IPS-18c (cell line): Measurements from ENCODE around the gene COQ2.
"Not testable (repeated sequence)": the region's sequence is repeated elsewhere in the genome, so short reads cannot be mapped to it uniquely, and the experiment has no call there.

Experiments
- H3K4me3 ChIP-seq: 2 replicates; pipeline ENCODE4 v1.7.0; 2013; ENCODE audit warnings: low read depth, mild to moderate bottlenecking, low read length, moderate library complexity; ENCODE audit not compliant: insufficient read depth
- H3K9me3 ChIP-seq: one replicate; pipeline ENCODE4 v1.6.1; 2013; ENCODE audit warnings: mild to moderate bottlenecking, low read length, moderate library complexity; ENCODE audit not compliant: control insufficient read depth, insufficient read depth

Gene COQ2

DNA sequence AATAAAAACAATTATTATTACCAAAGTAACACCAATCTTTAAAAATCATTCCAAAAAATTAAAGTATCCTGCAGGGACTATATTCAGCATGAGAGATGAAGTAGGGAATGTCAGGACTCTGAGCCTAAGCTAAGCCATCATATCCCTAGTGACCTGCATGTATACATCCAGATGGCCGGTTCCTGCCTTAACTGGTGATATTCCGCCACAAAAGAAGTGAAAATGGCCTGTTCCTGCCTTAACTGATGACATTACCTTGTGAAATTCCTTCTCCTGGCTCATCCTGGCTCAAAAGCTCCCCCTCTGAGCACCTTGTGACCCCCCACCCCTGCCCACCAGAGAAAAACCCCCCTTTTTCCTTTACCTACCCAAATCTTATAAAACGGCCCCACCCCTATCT is 50.2 kb downstream of the COQ2 start:
- not testable (repeated sequence) for H3K4me3 ChIP-seq, H3K9me3 ChIP-seq

DNA sequence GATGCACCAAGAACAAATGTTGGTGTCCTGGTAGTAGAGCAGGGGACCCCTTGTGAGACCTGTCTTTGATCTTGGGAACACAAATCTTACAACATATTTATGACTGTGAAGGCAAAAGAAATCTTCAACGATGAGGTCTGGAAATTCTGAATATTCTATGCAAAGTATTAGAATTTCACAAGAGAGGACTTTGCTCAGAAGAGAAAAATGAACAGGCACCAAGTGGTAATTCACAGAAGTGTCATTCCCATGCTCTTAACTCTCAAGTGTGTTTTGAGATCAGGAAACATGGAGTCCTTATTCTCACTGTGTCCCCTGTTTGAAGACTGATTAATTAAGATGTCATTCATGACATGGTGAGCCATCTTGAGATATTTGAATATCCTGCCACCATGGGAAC is 52.5 kb downstream of the COQ2 start:
- H3K4me3 ChIP-seq: no peak overlapping the region
- no peaks in the 10 kb centered on the region for H3K9me3 ChIP-seq

DNA sequence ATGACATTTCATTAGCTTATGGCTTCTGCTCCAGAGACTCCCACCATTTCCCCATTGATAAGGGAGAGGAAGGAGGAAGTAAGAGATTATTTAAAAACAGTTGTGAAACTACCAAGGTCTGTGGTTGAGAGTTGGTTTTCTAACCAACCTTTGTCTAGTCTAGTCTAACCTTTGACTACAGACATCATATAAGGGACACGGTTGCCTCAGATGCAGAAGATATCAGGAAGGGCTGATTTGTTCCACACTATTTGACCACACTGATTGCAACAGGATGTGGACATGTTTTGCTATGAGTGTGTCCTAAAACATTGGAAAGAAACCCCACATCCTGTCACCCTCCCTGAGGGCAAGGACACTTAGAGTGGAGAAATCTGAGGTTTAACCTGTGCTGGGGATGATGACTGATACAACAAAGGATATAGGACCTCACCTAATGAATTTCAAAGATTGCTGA is 53.0 kb downstream of the COQ2 start:
- H3K9me3 ChIP-seq: no peaks in the 10 kb centered on the region
- H3K4me3 ChIP-seq: no peak overlapping the region

DNA sequence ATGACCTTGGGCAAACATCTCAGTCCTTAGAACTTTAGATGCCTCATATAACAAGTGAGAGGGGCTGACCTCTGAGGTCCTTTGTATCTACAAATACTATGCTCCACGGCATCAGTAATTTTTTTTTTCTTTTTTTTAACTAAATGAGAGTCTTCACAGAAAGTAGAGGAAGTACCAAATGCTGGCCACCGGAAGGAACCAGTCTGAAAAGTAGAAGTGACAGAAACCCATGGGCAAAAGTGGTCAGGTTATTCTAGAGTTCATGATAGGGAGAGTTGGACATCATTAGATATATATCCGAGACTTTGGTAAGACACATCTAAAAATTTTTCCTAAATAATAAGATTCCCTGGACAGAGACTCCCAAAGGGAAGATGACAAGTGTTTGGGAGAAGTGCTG is 53.7 kb downstream of the COQ2 start:
- no peaks in the 10 kb centered on the region for H3K9me3 ChIP-seq
- no peak overlapping the region for H3K4me3 ChIP-seq

DNA sequence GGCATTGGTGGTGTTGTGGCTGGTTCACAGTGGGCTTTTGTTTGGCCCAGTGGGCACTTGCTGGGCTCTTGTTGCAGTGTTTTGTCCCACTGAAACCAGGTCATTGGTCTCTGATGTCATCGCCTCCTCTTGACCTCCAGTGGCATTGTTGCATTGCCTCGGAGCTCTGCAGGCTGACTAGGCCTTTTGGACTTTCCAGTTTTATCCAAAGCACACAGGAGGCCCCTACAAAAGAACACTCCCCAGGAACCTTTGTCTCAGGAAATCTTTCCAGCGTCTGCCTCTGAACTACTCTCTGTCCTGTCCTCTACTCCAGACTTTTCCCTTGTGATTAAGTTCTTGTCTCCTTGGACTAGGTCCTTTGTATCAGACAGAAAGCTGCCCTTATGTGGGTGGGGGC is 54.8 kb downstream of the COQ2 start:
- Histone ChIP-seq H3K4me3 (no peak overlapping the region), H3K9me3 (no peaks in the 10 kb centered on the region)

DNA sequence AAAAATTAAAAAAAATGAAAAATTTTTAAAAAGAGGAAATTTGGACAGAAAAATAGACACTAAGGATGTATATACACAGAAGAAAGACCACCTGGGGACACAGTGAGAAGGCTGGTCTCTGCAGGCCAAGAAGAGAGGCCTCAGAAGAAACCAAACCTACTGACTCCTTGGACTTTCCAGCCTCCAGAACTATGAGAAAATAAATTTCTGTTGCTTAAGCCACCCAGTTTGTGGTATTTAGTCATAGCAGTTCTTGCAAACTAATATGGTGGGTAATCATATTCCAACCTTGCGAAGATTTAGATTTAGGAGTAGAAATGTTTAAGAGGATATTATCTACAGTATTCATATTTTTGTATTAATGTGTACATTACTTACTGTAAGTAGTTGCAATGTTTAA is 56.4 kb downstream of the COQ2 start:
- Histone ChIP-seq H3K4me3 (no peak overlapping the region), H3K9me3 (no peaks in the 10 kb centered on the region)

DNA sequence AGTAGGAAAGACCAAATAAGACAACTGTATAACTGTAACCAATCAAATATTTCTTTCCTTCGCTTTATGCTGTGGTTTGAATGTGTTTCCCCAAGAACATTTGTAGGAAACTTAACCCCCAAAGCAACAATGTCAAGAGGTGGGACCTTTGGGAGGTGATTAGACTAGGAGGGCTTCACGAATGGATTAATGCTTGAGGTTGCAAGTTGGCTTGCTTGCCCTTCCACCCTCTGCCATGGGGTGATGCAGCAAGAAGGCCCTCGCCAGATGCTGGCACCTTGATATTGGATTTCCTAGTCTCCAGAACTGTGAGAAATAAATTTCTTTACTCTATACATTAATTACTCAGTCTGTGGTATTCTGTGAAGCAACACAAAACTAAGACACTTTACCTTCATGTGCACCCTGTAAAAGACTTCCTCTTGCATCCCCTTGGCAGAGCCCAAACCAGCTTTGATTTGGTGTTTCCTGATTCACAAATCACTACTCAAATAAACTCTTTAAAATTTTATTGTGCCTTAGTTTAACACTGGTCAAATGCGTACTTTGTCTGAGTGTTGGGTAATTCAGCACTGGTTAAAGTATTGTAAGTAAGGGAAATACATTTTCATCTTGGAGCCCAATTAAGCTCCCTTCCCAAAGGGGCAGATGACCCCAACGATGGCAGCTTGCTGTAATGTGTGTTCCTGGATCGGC is 59.9 kb downstream of the COQ2 start:
- Histone ChIP-seq H3K4me3 (no peak overlapping the region), H3K9me3 (no peaks in the 10 kb centered on the region)

DNA sequence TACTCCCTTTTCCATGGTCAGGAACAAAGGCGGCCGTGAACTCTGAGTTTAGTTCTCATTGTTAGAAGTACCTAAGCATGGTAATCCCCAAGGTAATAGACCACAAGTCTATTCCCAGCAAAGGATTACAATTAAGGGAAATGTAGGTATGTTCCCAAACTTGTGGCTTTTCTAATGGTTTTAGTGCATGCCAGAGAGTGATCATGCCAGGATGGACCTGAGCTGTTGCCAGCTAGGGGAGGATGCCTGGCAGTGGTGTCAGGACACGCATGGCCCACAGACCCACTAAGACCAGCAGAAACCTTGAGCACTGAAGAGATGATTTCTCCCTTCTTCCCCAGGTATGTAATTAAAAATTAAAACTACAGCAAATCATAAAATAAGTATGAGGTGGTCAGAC is 60.8 kb downstream of the COQ2 start:
- Histone ChIP-seq H3K4me3 (no peak overlapping the region), H3K9me3 (no peaks in the 10 kb centered on the region)

DNA sequence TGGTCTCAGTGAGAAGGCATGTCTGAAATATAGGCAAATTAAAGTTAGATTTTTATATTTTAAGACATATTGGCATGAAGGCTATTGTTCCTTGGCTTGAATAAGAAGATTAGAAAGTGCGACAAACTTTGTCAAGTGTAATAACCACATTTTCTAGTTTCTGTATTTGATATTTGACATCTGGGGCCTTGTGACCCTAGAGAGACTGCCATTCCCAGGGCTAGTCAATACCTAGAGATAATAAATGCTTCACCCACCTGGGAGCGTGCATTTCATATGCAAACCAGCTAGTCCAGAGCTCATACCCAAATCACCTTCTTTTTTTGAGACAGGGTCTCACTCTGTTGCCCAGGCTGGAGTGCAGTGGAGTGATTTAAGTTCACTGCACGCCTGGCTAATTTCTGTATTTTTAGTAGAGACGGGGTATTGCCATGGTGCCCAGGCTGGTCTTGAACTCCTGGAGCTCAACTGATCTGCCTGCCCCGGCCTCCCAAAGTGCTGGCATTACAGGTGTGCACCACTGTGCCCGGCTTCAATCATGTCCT is 62.6 kb downstream of the COQ2 start:
- no peaks in the 10 kb centered on the region for H3K9me3 ChIP-seq
- H3K4me3 ChIP-seq: no peak overlapping the region

DNA sequence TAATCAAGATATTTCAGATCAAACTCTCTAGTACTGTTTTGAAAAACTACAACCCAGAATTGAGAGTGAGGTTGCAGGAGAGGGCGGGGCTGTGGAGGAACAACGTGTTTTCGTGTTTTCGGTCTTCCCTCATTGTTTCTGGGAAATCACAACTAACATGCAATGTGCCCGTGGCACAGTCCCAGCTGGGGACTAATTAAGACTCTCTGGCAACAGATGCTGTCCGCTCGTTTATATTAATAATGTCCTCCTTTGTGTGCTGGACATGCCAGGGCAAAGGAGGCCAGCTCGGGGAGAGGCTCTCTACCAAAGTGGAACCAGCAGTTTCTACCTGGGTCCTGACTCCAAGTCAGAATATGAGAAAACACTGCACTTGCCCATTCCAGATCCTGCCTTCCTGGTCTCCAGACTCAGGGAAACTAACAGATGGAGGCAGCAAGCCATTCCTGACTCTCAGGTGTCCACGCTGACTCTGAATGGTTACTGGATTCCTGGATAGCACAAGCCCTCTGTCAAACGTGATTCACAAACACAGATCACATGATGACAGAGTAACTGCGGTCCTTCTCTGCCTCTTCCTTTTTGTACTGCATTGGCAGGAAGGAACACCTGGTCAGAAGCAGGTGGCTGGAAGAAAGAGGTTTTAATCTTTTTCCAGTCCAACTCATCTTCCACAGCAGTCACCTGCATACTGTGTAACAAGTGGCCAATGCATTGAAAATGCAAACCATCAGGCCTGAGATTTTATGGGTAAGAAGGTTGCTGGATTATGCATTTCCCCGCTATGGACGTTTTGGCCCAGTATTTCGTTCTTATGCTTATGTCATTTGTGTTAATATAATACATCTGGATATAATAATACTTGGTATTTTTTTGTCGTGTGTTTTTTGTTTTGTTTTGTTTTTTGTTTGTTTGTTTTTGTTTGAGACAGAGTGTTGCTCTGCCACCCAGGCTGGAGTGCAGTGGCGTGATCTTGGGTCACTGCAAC is 65.0 kb downstream of the COQ2 start:
- H3K4me3 ChIP-seq: no peak overlapping the region
- H3K9me3 ChIP-seq: no peaks in the 10 kb centered on the region

DNA sequence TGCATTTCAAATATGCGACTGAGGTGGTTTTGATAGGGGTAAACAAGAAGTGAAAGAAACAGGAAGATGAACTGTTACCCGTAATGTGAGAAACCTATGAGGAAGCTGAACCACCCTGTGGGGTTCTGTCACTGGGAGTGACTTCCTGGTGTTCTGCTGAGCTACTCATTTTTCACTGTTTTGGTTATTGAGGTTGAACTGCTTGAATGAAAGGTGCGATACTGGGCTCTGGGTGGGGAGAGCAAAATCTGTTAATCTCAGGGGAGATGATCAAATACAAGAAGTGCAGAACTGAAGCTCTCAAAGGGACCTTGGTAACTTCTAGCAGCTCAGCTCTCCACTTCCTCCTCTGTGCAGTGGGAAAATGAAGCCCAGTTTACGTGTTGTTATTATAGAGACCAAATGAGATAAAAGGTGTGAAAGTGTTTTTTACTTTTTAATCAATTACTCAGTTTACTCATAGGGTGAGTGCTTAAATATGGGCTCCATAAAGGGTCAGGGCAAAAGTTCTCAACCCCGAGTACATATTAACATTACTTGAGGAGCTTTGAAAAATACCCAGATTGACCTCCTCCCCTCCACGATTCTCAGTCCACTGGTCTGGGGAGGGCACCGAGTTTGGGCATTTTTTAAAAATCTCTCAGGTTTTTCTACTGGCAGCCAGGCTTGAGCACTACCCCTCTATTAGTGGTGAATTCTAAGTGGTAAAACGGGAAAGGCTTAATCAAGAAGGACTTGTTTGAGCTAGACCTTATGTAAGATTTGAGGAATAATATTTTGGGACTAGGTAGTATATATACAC is 66.7 kb downstream of the COQ2 start:
- H3K9me3 ChIP-seq: no peaks in the 10 kb centered on the region
- no peak overlapping the region for H3K4me3 ChIP-seq

DNA sequence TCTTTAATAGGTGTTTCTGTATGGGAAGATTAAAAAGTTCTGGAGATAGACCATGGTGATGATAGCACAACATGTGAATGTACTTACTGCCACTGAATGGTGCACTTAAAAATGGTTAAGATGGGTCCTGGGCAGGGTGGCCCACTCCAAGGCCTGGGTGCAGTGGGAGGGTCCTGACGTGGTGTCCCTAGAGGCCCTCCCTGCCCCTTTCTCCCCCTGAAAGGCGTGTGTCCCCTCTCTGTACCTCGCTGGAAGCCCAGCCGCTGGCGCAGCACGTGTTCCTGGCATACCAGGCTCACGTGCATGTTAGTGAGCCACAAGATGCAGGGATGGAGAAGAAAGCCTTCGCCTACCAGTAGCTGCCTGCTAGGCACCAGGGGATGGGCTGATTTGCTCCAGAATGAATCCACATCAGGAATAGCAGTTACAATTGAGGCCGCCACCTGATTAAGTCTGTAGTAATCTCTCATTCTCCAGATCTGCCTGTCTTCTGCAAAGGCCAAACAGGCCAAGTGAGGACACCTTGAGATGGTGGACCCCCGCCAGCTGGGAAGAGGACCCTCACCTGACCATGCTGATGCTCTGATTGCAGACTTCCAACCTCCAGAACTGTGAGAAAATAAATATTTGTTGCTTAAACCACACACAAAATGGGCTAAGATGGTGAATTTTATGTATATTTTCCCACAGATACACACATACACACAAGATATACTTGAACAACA is 67.5 kb downstream of the COQ2 start:
- no peaks in the 10 kb centered on the region for H3K9me3 ChIP-seq
- H3K4me3 ChIP-seq: no peak overlapping the region

DNA sequence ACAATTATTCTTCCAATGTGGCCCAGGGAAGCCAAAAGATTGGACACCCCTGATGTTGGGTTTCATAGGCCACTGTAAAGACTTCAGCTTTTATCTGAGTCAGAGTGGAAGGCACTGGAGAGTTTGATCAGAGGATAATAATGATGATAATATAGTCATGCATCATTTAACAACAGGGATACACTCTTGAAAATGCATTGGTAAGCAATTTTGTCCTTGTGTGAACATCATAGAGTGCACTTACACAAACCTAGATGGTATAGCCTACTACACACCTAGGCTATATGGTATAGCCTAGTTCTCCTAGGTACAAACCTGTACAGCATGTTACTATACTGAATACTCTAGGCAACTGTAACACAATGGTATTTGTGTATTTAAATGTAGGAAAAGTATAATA is 70.5 kb downstream of the COQ2 start:
- peaks cover 4% of the 10 kb centered on the region for H3K9me3 ChIP-seq
- no peak overlapping the region for H3K4me3 ChIP-seq
